Panc1 (cell line): Measurements from ENCODE around the gene FARSA. TPM values are rescaled to one million over a fixed set of nuclear protein-coding genes. Genes with fewer than 3 reads are reported as not detected.

Source experiments
- ATAC-seq: fragments of 200-7000 bp; cut with Tn5 transposase; 2 replicates; pipeline ENCODE4 v1.9.1; 2020; ENCODE audit warnings: mild to moderate bottlenecking, moderate library complexity
- BruUV-seq: library from RNA; stranded (reverse); fragments of 400-500 nt; replicated peaks from 2 replicates; lab custom pipeline; 2021; lab: Mats Ljungman, UMichigan
- CTCF ChIA-PET: fragments of 300-600 bp; sonication (Branson Sonifier 250); formaldehyde crosslinking; loops from one replicate; lab custom pipeline; 2022; ENCODE audit warnings: antibody characterized with exemption; lab: Charles Lee
- POLR2A ChIA-PET: fragments of 300-600 bp; sonication (Branson Sonifier 250); formaldehyde crosslinking; loops from one replicate; lab custom pipeline; 2022; ENCODE audit warnings: antibody characterized with exemption; lab: Charles Lee
- DNase-seq: peaks from one replicate; pipeline ENCODE4 v3.0.0-alpha.2; 2010; ENCODE audit warnings: low read depth, low spot score
- H3K27ac ChIP-seq: 2 replicates; pipeline ENCODE4 v1.5.1; 2011; ENCODE audit warnings: mild to moderate bottlenecking, low read length, inconsistent platforms
- H3K27me3 ChIP-seq: fragments of 200-500 bp; sonication (Bioruptor generic); 2 replicates; pipeline ENCODE4 v1.6.0; 2014; ENCODE audit warnings: low read length, inconsistent platforms; ENCODE audit not compliant: control insufficient read depth, insufficient read depth
- H3K36me3 ChIP-seq: fragments of 200-500 bp; sonication (Bioruptor generic); 2 replicates; pipeline ENCODE4 v1.5.1; 2014; ENCODE audit warnings: inconsistent platforms, mild to moderate bottlenecking, low read length, moderate library complexity; ENCODE audit not compliant: control insufficient read depth, insufficient read depth
- H3K4me1 ChIP-seq: 2 replicates; pipeline ENCODE4 v1.5.1; 2011; ENCODE audit warnings: inconsistent platforms, mild to moderate bottlenecking, low read length, moderate library complexity; ENCODE audit not compliant: control insufficient read depth, insufficient read depth
- H3K4me3 ChIP-seq, 2 experiments: 2 replicates each; pipeline ENCODE4 v1.5.1; 2011 to 2012; ENCODE audit warnings: low read depth in 2 of 2, low read length in 2 of 2, mild to moderate bottlenecking in 2 of 2, inconsistent platforms in 1 of 2, moderate library complexity in 1 of 2
- H3K9me3 ChIP-seq: fragments of 200-500 bp; sonication (Bioruptor generic); 2 replicates; pipeline ENCODE4 v1.5.1; 2014; ENCODE audit warnings: low read depth, mild to moderate bottlenecking, inconsistent platforms, low read length, moderate library complexity; ENCODE audit not compliant: control insufficient read depth, insufficient read depth
- CTCF ChIP-seq: fragments of 450-650 bp; IDR thresholded peaks from 2 replicates; pipeline ENCODE4 v1.5.1; 2017; ENCODE audit warnings: mild to moderate bottlenecking
- POLR2AphosphoS5 ChIP-seq: IDR thresholded peaks from 2 replicates; pipeline ENCODE4 v1.6.1; 2012; ENCODE audit warnings: mild to moderate bottlenecking, low read depth, low read length, moderate library complexity
- SIN3A ChIP-seq: IDR thresholded peaks from 2 replicates; pipeline ENCODE4 v1.6.1; 2012; ENCODE audit warnings: low read depth, mild to moderate bottlenecking, low read length, moderate library complexity, borderline replicate concordance; ENCODE audit not compliant: insufficient read depth
- TCF7L2 ChIP-seq: IDR thresholded peaks from 2 replicates; pipeline ENCODE4 v1.6.1; 2011; ENCODE audit warnings: mild to moderate bottlenecking, low read depth, low read length, inconsistent platforms
- in situ Hi-C: cut with HindIII; loops from 2 replicates; pipeline ENCODE4 v1.10.0; 2016; ENCODE audit warnings: low sequenced_read_pairs, low pct_unique_long_range_greater_than_20kb
- intact Hi-C: fragments of 100-400 bp; cut with micrococcal nuclease; formaldehyde crosslinking; loops from one replicate; pipeline ENCODE4 v1.10.0; 2022; ENCODE audit not compliant: unreplicated experiment
- total RNA-seq: library from RNA; stranded (reverse); gene quantifications from one replicate; pipeline ENCODE4 v1.2.1, GENCODE V29; 2021; ENCODE audit not compliant: unreplicated experiment
- TF ChIP-seq, protein P1 (sequence below), 2 experiments: IDR thresholded peaks; 2 replicates each; pipeline ENCODE4 v1.6.1; 2011 to 2012; ENCODE audit warnings: low read depth in 2 of 2, control low read depth in 1 of 2, low read length in 1 of 2, mild to moderate bottlenecking in 1 of 2, moderate library complexity in 1 of 2; ENCODE audit not compliant: insufficient read depth in 1 of 2

The FARSA gene
- total RNA-seq, 1 experiment from 2014 or later: 80.3 TPM

GRCh38 chr19:12886651-12886968, 46.9 kb downstream of the FARSA start:
- in situ Hi-C loops (no loop called here), intact Hi-C loops (no loop called here)
- ATAC-seq: no peak
- H3K27ac ChIP-seq: no peak overlapping the region
- ChIA-PET POLR2A (no interaction called here), CTCF (interaction anchor here (0.7 to 1.0 kb wide), 2 partner anchors 35 to 39 kb away, joined by 4 to 5 read pairs; no protein-coding TSS in a partner anchor)
- H3K4me1 ChIP-seq: no peaks in the 10 kb centered on the region; the same call in 1 of the 2 replicates
- TF ChIP-seq CTCF: no peak
- TF ChIP-seq, protein P1, sequence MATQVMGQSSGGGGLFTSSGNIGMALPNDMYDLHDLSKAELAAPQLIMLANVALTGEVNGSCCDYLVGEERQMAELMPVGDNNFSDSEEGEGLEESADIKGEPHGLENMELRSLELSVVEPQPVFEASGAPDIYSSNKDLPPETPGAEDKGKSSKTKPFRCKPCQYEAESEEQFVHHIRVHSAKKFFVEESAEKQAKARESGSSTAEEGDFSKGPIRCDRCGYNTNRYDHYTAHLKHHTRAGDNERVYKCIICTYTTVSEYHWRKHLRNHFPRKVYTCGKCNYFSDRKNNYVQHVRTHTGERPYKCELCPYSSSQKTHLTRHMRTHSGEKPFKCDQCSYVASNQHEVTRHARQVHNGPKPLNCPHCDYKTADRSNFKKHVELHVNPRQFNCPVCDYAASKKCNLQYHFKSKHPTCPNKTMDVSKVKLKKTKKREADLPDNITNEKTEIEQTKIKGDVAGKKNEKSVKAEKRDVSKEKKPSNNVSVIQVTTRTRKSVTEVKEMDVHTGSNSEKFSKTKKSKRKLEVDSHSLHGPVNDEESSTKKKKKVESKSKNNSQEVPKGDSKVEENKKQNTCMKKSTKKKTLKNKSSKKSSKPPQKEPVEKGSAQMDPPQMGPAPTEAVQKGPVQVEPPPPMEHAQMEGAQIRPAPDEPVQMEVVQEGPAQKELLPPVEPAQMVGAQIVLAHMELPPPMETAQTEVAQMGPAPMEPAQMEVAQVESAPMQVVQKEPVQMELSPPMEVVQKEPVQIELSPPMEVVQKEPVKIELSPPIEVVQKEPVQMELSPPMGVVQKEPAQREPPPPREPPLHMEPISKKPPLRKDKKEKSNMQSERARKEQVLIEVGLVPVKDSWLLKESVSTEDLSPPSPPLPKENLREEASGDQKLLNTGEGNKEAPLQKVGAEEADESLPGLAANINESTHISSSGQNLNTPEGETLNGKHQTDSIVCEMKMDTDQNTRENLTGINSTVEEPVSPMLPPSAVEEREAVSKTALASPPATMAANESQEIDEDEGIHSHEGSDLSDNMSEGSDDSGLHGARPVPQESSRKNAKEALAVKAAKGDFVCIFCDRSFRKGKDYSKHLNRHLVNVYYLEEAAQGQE (IDR thresholded peaks at IDR 0.05; ENCODE audit: insufficient read depth in 1 of 2, low read depth in 2 of 2, low read length in 1 of 2): no peak
- no peak for TF ChIP-seq SIN3A
- no peak for TF ChIP-seq TCF7L2
- TF ChIP-seq POLR2AphosphoS5: no peak
- H3K36me3 ChIP-seq: no peaks in the 10 kb centered on the region; the same call in 1 of the 2 replicates
- no TSS peak for BruUV-seq
- H3K27me3 ChIP-seq: no peaks in the 10 kb centered on the region
- no peaks in the 10 kb centered on the region; the same call in 1 of the 2 replicates for H3K9me3 ChIP-seq
- H3K4me3 ChIP-seq: no peak overlapping the region
- no peak for DNase-seq

DNA sequence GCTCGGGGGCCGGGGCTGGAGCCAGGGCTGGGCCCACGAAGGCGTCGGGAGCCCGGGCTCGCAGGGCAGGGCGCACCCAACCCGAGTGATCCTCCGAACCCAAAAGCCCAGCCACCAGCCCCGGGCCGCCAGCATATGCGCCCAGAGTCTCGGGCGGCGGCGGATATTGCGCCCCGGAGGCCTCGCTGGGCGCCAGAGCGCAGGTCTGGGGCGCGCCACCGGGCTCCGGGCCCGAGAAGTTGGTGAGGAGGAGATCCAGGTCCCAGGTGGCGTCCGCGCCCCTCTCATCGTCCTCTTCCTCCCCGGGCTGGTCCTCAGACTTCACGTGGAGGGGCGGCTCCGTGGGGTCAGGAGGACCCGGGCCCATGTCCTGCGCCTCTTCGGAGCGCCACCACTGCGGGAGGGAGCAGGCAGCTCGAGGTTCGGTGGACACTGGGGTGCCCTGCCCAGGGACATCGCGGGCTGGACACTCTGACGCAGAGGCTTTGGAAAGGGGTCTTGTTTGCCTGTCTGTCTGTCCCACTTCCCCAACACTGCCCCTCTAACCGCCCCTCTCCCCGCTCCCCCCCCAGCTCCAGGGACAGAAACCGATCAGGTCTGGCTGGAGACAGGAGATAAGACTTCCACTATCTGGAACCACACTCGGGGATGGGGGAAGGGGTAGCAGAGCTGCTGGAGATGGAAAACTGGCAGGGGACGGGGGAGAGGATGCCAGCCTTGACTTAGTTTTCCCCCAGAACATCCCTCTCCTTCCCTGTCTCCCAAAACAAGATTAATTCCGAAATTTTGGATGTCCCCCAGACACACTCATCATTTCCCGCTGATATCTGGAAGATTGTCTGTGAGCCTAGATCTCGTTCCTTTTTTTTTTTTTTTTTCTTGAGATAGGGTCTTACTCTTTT, 47.5 kb downstream of the FARSA start:
- in situ Hi-C loops (no loop called here), intact Hi-C loops (no loop called here)
- BruUV-seq: no TSS peak
- H3K9me3 ChIP-seq: no peaks in the 10 kb centered on the region; the same call in 1 of the 2 replicates
- ATAC-seq (no peak; the same call in 1 of the 2 replicates), DNase-seq (no peak)
- no peaks in the 10 kb centered on the region for H3K27me3 ChIP-seq
- H3K4me1 ChIP-seq: no peaks in the 10 kb centered on the region; the same call in 1 of the 2 replicates
- no peak overlapping the region for H3K27ac ChIP-seq
- ChIA-PET POLR2A (no interaction called here), CTCF (interaction anchor here (0.7 to 1.0 kb wide), 2 partner anchors 34 to 38 kb away, joined by 4 to 5 read pairs; no protein-coding TSS in a partner anchor)
- H3K4me3 ChIP-seq: no peak overlapping the region; a peak in 1 of 4 replicates
- H3K36me3 ChIP-seq: no peaks in the 10 kb centered on the region; the same call in 1 of the 2 replicates
- TF ChIP-seq POLR2AphosphoS5 (no peak), TCF7L2 (no peak), SIN3A (no peak), CTCF (no peak; the same call in 1 of the 2 replicates)
- TF ChIP-seq, protein P1 (IDR thresholded peaks at IDR 0.05; ENCODE audit: insufficient read depth in 1 of 2, low read depth in 2 of 2, low read length in 1 of 2): no peak
